Measurements from ENCODE around the gene PALD1.

Gene PALD1

GRCh38 chr10:70504521-70505358, 26.2 kb downstream of the PALD1 start:
- DNase-seq (ENCODE audit: low read depth), result no peak

- no peak for DNase-seq (ENCODE audit: low read depth)
Observed at GRCh38 chr10:70505908-70506307, 27.3 kb downstream of the PALD1 start.

GRCh38 chr10:70507966-70508365, 29.4 kb downstream of the PALD1 start:
- no peak for DNase-seq (ENCODE audit: low read depth)

- no peak for DNase-seq (ENCODE audit: low read depth)
Observed at GRCh38 chr10:70508912-70509756, 30.6 kb downstream of the PALD1 start.

- DNase-seq (ENCODE audit: low read depth), result no peak
Observed at GRCh38 chr10:70509757-70510147, 31.2 kb downstream of the PALD1 start.

- no peak for DNase-seq (ENCODE audit: low read depth)
Observed at GRCh38 chr10:70510453-70510852, 31.9 kb downstream of the PALD1 start.

GRCh38 chr10:70510904-70511303, 32.3 kb downstream of the PALD1 start:
- no peak for DNase-seq (ENCODE audit: low read depth)

GRCh38 chr10:70512149-70512639, 33.6 kb downstream of the PALD1 start:
- no peak for DNase-seq (ENCODE audit: low read depth)

- no peak for DNase-seq (ENCODE audit: low read depth)
Observed at GRCh38 chr10:70513848-70514309, 35.3 kb downstream of the PALD1 start.

GRCh38 chr10:70514591-70514990, 36.0 kb downstream of the PALD1 start:
- no peak for DNase-seq (ENCODE audit: low read depth)

GRCh38 chr10:70515035-70515667, 36.6 kb downstream of the PALD1 start:
- no peak for DNase-seq (ENCODE audit: low read depth)

GRCh38 chr10:70518695-70519094, 40.1 kb downstream of the PALD1 start:
- DNase-seq (ENCODE audit: low read depth), result no peak

GRCh38 chr10:70523057-70523456, 44.5 kb downstream of the PALD1 start:
- no peak for DNase-seq (ENCODE audit: low read depth)

GRCh38 chr10:70523549-70523948, 45.0 kb downstream of the PALD1 start:
- DNase-seq (ENCODE audit: low read depth), result no peak

- no peak for DNase-seq (ENCODE audit: low read depth)
Observed at GRCh38 chr10:70528314-70528713, 49.7 kb downstream of the PALD1 start.

- no peak for DNase-seq (ENCODE audit: low read depth)
Observed at GRCh38 chr10:70528741-70529362, 50.3 kb downstream of the PALD1 start.

GRCh38 chr10:70529848-70530247, 51.3 kb downstream of the PALD1 start:
- no peak for DNase-seq (ENCODE audit: low read depth)

GRCh38 chr10:70530315-70530714, 51.7 kb downstream of the PALD1 start:
- DNase-seq (ENCODE audit: low read depth), result no peak

- no peak for DNase-seq (ENCODE audit: low read depth)
Observed at GRCh38 chr10:70532554-70533188, 54.1 kb downstream of the PALD1 start.

- no peak for DNase-seq (ENCODE audit: low read depth)
Observed at GRCh38 chr10:70533189-70533558, 54.6 kb downstream of the PALD1 start.

- no peak for DNase-seq (ENCODE audit: low read depth)
Observed at GRCh38 chr10:70534281-70534680, 55.7 kb downstream of the PALD1 start.

GRCh38 chr10:70535001-70535400, 56.4 kb downstream of the PALD1 start:
- no peak for DNase-seq (ENCODE audit: low read depth)

Measured in activated T-cell treated with anti-CD3 and anti-CD28 coated beads for 1 hour (primary cell).